IMR-90 (cell line): ENCODE data around the gene TCF7L2. TPM values are rescaled to one million over a fixed set of nuclear protein-coding genes. Genes with fewer than 3 reads are reported as not detected.

Source experiments
- ATAC-seq: fragments of 200-7000 bp; cut with Tn5 transposase; 2 replicates; pipeline ENCODE4 v1.9.1; 2020; ENCODE audit warnings: low read depth, mild to moderate bottlenecking, moderate library complexity
- BruUV-seq: library from RNA; stranded (reverse); fragments of 400-500 nt; replicated peaks from 2 replicates; lab custom pipeline; 2021; lab: Mats Ljungman, UMichigan
- CTCF ChIA-PET: fragments of 300-600 bp; formaldehyde crosslinking; extraction: SDS; loops from one replicate; lab custom pipeline; 2021; ENCODE audit warnings: antibody characterized with exemption; lab: Yijun Ruan, JAX
- POLR2A ChIA-PET: fragments of 300-600 bp; sonication (Branson Sonifier 250); formaldehyde crosslinking; loops from one replicate; lab custom pipeline; 2022; ENCODE audit warnings: antibody characterized with exemption; ENCODE audit not compliant: unreplicated experiment; lab: Charles Lee
- DNase-seq: peaks from one replicate; pipeline ENCODE4 v3.0.0; 2013
- H2AFZ ChIP-seq: replicated peaks from 2 replicates; pipeline ENCODE3; 2013; ENCODE audit warnings: low read length, mild to moderate bottlenecking; ENCODE audit not compliant: poor library complexity
- H2AK5ac ChIP-seq: 2 replicates; pipeline ENCODE4 v1.6.1; 2013; ENCODE audit warnings: low read depth, low read length, inconsistent platforms
- H2AK9ac ChIP-seq: replicated peaks from 2 replicates; pipeline ENCODE3; 2013; ENCODE audit warnings: mild to moderate bottlenecking, low read depth, low read length, moderate library complexity; ENCODE audit not compliant: poor library complexity
- H2BK120ac ChIP-seq: 2 replicates; pipeline ENCODE4 v1.6.1; 2013; ENCODE audit warnings: low read depth, low read length, inconsistent platforms
- H2BK15ac ChIP-seq: 3 replicates; pipeline ENCODE4 v1.6.1; 2013; ENCODE audit warnings: low read depth, low read length, inconsistent platforms
- H2BK20ac ChIP-seq: 2 replicates; pipeline ENCODE4 v1.6.1; 2013; ENCODE audit warnings: low read depth, mild to moderate bottlenecking, inconsistent platforms, low read length, moderate library complexity
- H2BK5ac ChIP-seq: 2 replicates; pipeline ENCODE4 v1.6.1; 2013; ENCODE audit warnings: mild to moderate bottlenecking, low read depth, low read length, inconsistent platforms; ENCODE audit not compliant: poor library complexity, severe bottlenecking
- H3K14ac ChIP-seq: replicated peaks from 2 replicates; pipeline ENCODE4 v1.6.1; 2013; ENCODE audit warnings: low read depth, low read length, inconsistent platforms
- H3K18ac ChIP-seq: 2 replicates; pipeline ENCODE4 v1.6.1; 2013; ENCODE audit warnings: low read depth, low read length, control low read depth
- H3K23ac ChIP-seq: 2 replicates; pipeline ENCODE4 v1.6.1; 2013; ENCODE audit warnings: low read depth, low read length, inconsistent platforms
- H3K27ac ChIP-seq: 2 replicates; pipeline ENCODE4 v1.5.1; 2013; ENCODE audit warnings: mild to moderate bottlenecking, control low read depth, low read length; ENCODE audit not compliant: insufficient read depth
- H3K27me3 ChIP-seq: 2 replicates; pipeline ENCODE4 v1.6.1; 2013; ENCODE audit warnings: low read length; ENCODE audit not compliant: control insufficient read depth, insufficient read depth
- H3K36me3 ChIP-seq: 2 replicates; pipeline ENCODE4 v1.6.1; 2013; ENCODE audit warnings: low read length, mixed read lengths; ENCODE audit not compliant: control insufficient read depth, insufficient read depth
- H3K4ac ChIP-seq: 2 replicates; pipeline ENCODE4 v1.6.1; 2013; ENCODE audit warnings: low read depth, low read length, inconsistent platforms
- H3K4me1 ChIP-seq: 2 replicates; pipeline ENCODE4 v1.6.1; 2013; ENCODE audit warnings: low read length, mixed read lengths; ENCODE audit not compliant: control insufficient read depth, insufficient read depth
- H3K4me2 ChIP-seq: 2 replicates; pipeline ENCODE4 v1.6.1; 2013; ENCODE audit warnings: low read depth, mild to moderate bottlenecking, control low read depth, low read length, moderate library complexity
- H3K4me3 ChIP-seq: 2 replicates; pipeline ENCODE4 v1.5.1; 2013; ENCODE audit warnings: low read depth, mild to moderate bottlenecking, control low read depth, low read length, moderate library complexity; ENCODE audit not compliant: insufficient read depth
- H3K56ac ChIP-seq: 2 replicates; pipeline ENCODE4 v1.6.1; 2013; ENCODE audit warnings: low read length, inconsistent platforms; ENCODE audit not compliant: insufficient read depth; ENCODE audit errors: extremely low read depth
- H3K79me1 ChIP-seq, 2 experiments: 2 replicates each; pipeline ENCODE4 v1.6.1; 2013; ENCODE audit warnings: low read length in 2 of 2, inconsistent platforms in 1 of 2, low read depth in 1 of 2
- H3K9ac ChIP-seq: 2 replicates; pipeline ENCODE4 v1.6.1; 2013; ENCODE audit warnings: low read depth, low read length, control low read depth
- H3K9me1 ChIP-seq: 2 replicates; pipeline ENCODE4 v1.6.1; 2013; ENCODE audit warnings: low read length, inconsistent platforms; ENCODE audit not compliant: insufficient read depth
- H3K9me3 ChIP-seq: 2 replicates; pipeline ENCODE4 v1.6.1; 2013; ENCODE audit warnings: low read length; ENCODE audit not compliant: control insufficient read depth, insufficient read depth
- H4K20me1 ChIP-seq: 2 replicates; pipeline ENCODE4 v1.6.1; 2013; ENCODE audit warnings: low read length, inconsistent platforms; ENCODE audit not compliant: insufficient read depth
- H4K5ac ChIP-seq: 2 replicates; pipeline ENCODE4 v1.6.1; 2013; ENCODE audit warnings: mild to moderate bottlenecking, low read depth, low read length, control low read depth
- H4K8ac ChIP-seq, 2 experiments: 2 replicates each; pipeline ENCODE4 v1.6.1; 2013; ENCODE audit warnings: low read depth in 2 of 2, low read length in 2 of 2, control low read depth in 1 of 2, inconsistent platforms in 1 of 2
- H4K91ac ChIP-seq: 2 replicates; pipeline ENCODE4 v1.6.1; 2013; ENCODE audit warnings: low read depth, low read length, inconsistent platforms; ENCODE audit not compliant: insufficient read depth
- MXI1 ChIP-seq: IDR thresholded peaks from 2 replicates; pipeline ENCODE4 v1.6.1; 2012; ENCODE audit warnings: low read depth, mild to moderate bottlenecking, low read length, moderate library complexity, borderline replicate concordance
- RAD21 ChIP-seq: IDR thresholded peaks from 2 replicates; pipeline ENCODE4 v1.6.1; 2012; ENCODE audit warnings: low read length, improper control_type of control experiment
- USF2 ChIP-seq: fragments of 150-350 bp; IDR thresholded peaks from 2 replicates; pipeline ENCODE4 v1.6.1; 2017; ENCODE audit warnings: mild to moderate bottlenecking, antibody characterized with exemption, low read length, low read depth
- WGBS, 2 experiments: methylation state at CpG; one replicate each; pipeline versions ENCODE4 v1.1.5 to v1.1.7; 2013; ENCODE audit warnings: missing lambda C conversion rate in 2 of 2; ENCODE audit not compliant: insufficient read length in 1 of 2; ENCODE audit errors: extremely low coverage in 2 of 2; 5-methylcytosine and 5-hydroxymethylcytosine counted together
- dilution Hi-C: fragments of 300-500 bp; cut with HindIII; formaldehyde crosslinking; loops from one replicate; pipeline ENCODE4 v1.14.3; 2018; ENCODE audit warnings: low sequenced_read_pairs; ENCODE audit not compliant: unreplicated experiment
- in situ Hi-C: fragments of 300-500 bp; cut with MboI; formaldehyde crosslinking; loops from 3 replicates; pipeline ENCODE4 v1.14.3; 2019; ENCODE audit warnings: low sequenced_read_pairs, inconsistent platforms, mixed read lengths
- intact Hi-C: fragments of 100-400 bp; cut with micrococcal nuclease; formaldehyde crosslinking; loops from 2 replicates; pipeline ENCODE4 v1.10.0; 2022
- polyA plus RNA-seq, 3 experiments: library from polyadenylated mRNA; depleted of rRNA; stranded (reverse); fragments of >200 nt; gene quantifications; 2 replicates each; pipeline ENCODE4 v1.2.3, GENCODE V29; 2012; ENCODE audit warnings: low replicate concordance in 1 of 3
- total RNA-seq: library from RNA; depleted of rRNA; stranded (reverse); fragments of >200 nt; gene quantifications from 2 replicates; pipeline ENCODE4 v1.2.3, GENCODE V29; 2012

The TCF7L2 gene
- total and polyA plus RNA-seq, 2 of the 4 experiments (the other 2 are of a cell fraction) = 1.3 to 12.2 TPM

- DNase-seq (no peak), ATAC-seq (no peak)
- Histone ChIP-seq H3K36me3 (no peaks in the 10 kb centered on the region), H3K14ac (no peak overlapping the region), H3K4me1 (peaks cover 14% of the 10 kb centered on the region), H4K20me1 (peaks cover 7% of the 10 kb centered on the region; the same call in 1 of the 2 replicates), H3K79me1 (peaks cover 23 to 26% of the 10 kb centered on the region in 2 experiments), H4K91ac (no peak overlapping the region), H2AK9ac (no peak overlapping the region), H2AK5ac (no peak overlapping the region), H2BK120ac (no peak overlapping the region), H4K5ac (no peak overlapping the region), H2BK15ac (no peak overlapping the region), H3K4me3 (no peak overlapping the region), H3K23ac (no peak overlapping the region; the same call in 1 of the 2 replicates), H3K27me3 (no peaks in the 10 kb centered on the region), H3K9me1 (peaks cover 3% of the 10 kb centered on the region), H3K4ac (no peak overlapping the region), H2AFZ (no peak overlapping the region), H3K9me3 (no peaks in the 10 kb centered on the region), H2BK20ac (no peak overlapping the region), H3K9ac (no peak overlapping the region), H3K27ac (no peak overlapping the region), H3K4me2 (no peak overlapping the region), H3K18ac (no peak overlapping the region), H2BK5ac (no peak overlapping the region), H4K8ac (no peak overlapping the region), H3K56ac (no peak overlapping the region)
- ChIA-PET POLR2A (no interaction called here), CTCF (interaction anchor here (0.8 to 1.0 kb wide), 2 partner anchors 10 to 45 kb away, joined by 3 read pairs; no protein-coding TSS in a partner anchor)
- TF ChIP-seq RAD21 (no peak), USF2 (no peak), MXI1 (no peak)
- no TSS peak for BruUV-seq
- dilution Hi-C loops = no loop called here
- in situ Hi-C loops = loop anchor here (25.0 kb wide), 1 partner anchor 567 kb away; no protein-coding TSS in a partner anchor
- no CpG with 5 or more reads among the region's 7 CpGs for WGBS, 2 experiments
- intact Hi-C loops = loop anchor here (5.0 to 10.0 kb wide), 3 partner anchors 314 to 652 kb away; no protein-coding TSS in a partner anchor
These were observed 179.1 kb downstream of the TCF7L2 start for GRCh38 chr10:113129117-113129516.
